Lung (tissue), 12 donors: ENCODE measurements around the gene RNF17. TPM values are rescaled to one million over a fixed set of nuclear protein-coding genes. Genes with fewer than 3 reads are reported as not detected.

Source experiments
- ATAC-seq: fragments of 200-7000 bp; cut with Tn5 transposase; one replicate; pipeline ENCODE4 v1.9.1; 2020; ENCODE audit warnings: moderate number of reproducible peaks; ENCODE audit not compliant: insufficient read depth, low FRiP score
- DNase-seq, 3 donors: peaks; one replicate each; pipeline ENCODE4 v3.0.0-alpha.2; 2013 to 2017
- H3K27ac ChIP-seq, 2 donors: one replicate each; pipeline ENCODE4 v1.5.1; 2013; ENCODE audit warnings: mild to moderate bottlenecking in 2 of 2, moderate library complexity in 2 of 2, control low read depth in 1 of 2, inconsistent platforms in 1 of 2, low read depth in 1 of 2, low read length in 1 of 2
- H3K27me3 ChIP-seq, 3 donors: one replicate each; pipeline ENCODE4 v1.5.1; 2013; ENCODE audit warnings: low read length in 2 of 3; ENCODE audit not compliant: control insufficient read depth in 3 of 3, insufficient read depth in 3 of 3
- H3K36me3 ChIP-seq, 4 donors: one replicate each; pipeline ENCODE4 v1.5.1; 2013; ENCODE audit warnings: low read length in 4 of 4, mild to moderate bottlenecking in 1 of 4, moderate library complexity in 1 of 4; ENCODE audit not compliant: control insufficient read depth in 4 of 4, insufficient read depth in 4 of 4
- H3K4me1 ChIP-seq, 5 donors: one replicate each; pipeline ENCODE4 v1.5.1; 2013; ENCODE audit warnings: low read length in 5 of 5, mild to moderate bottlenecking in 2 of 5, moderate library complexity in 1 of 5; ENCODE audit not compliant: control insufficient read depth in 5 of 5, insufficient read depth in 5 of 5
- H3K4me3 ChIP-seq: one replicate; pipeline ENCODE4 v1.5.1; 2013; ENCODE audit warnings: mild to moderate bottlenecking, control low read depth, moderate library complexity
- H3K9ac ChIP-seq, 2 donors: one replicate each; pipeline ENCODE4 v1.5.1; 2013; ENCODE audit warnings: low read length in 2 of 2, control low read depth in 1 of 2; ENCODE audit not compliant: insufficient read depth in 1 of 2
- H3K9me3 ChIP-seq, 4 donors: one replicate each; pipeline ENCODE4 v1.5.1; 2013; ENCODE audit warnings: low read length in 3 of 4, mild to moderate bottlenecking in 1 of 4, moderate library complexity in 1 of 4; ENCODE audit not compliant: control insufficient read depth in 4 of 4, insufficient read depth in 3 of 4
- WGBS, 2 donors: extraction: QIAGEN DNeasy Blood & Tissue Kit; methylation state at CpG; one replicate each; pipeline ENCODE4 v1.1.7; 2013; 5-methylcytosine and 5-hydroxymethylcytosine counted together
- polyA plus RNA-seq, 2 donors: library from polyadenylated mRNA; stranded (reverse); fragments of 200-250 nt; gene quantifications; one replicate each; pipeline ENCODE4 v1.2.1, GENCODE V29; 2013
- total RNA-seq, 2 donors: library from RNA; depleted of rRNA in 1 of 2; stranded (reverse); fragments of >200 nt in 1 of 2; gene quantifications; one replicate each; pipeline ENCODE4 v1.2.1, GENCODE V29; 2014 to 2021
- TF ChIP-seq, protein P1 (sequence below): IDR thresholded peaks from 2 replicates; pipeline ENCODE4 v1.5.1; 2012; ENCODE audit warnings: mild to moderate bottlenecking; ENCODE audit errors: control extremely low read depth, extremely low read depth
- donor health status: control.
- donor health status: control.
- donor health status: Bipolar disorder and iron deficiency.
- donor health status: healthy.
- donor health status: DM: yes; HTN: yes; CAD: no.

RNF17 gene
- total and polyA plus RNA-seq, 4 donors = 0.07 to 0.09 TPM; not detected in 2

DNA sequence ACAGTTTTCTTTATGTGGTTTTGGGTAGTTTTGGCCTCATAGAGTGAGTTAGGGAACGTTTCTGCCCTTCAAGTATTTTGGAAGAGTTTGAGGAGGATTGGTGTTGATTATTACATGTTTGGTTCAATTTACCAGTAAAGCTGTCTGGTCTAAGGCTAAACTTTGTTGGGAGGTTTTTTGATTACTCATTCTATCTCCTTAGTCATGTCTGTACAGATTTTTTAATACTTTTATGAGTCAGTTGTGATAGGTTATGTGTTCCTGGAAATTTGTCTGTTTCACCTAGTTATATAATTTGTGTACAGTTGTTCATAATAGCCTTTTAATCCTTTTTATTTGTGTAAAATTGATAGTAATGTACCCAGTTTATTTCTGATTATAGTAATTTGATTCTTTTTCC, 20.4 kb downstream of the RNF17 start:
- TF ChIP-seq, protein P1, sequence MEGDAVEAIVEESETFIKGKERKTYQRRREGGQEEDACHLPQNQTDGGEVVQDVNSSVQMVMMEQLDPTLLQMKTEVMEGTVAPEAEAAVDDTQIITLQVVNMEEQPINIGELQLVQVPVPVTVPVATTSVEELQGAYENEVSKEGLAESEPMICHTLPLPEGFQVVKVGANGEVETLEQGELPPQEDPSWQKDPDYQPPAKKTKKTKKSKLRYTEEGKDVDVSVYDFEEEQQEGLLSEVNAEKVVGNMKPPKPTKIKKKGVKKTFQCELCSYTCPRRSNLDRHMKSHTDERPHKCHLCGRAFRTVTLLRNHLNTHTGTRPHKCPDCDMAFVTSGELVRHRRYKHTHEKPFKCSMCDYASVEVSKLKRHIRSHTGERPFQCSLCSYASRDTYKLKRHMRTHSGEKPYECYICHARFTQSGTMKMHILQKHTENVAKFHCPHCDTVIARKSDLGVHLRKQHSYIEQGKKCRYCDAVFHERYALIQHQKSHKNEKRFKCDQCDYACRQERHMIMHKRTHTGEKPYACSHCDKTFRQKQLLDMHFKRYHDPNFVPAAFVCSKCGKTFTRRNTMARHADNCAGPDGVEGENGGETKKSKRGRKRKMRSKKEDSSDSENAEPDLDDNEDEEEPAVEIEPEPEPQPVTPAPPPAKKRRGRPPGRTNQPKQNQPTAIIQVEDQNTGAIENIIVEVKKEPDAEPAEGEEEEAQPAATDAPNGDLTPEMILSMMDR = no peak
- H3K27ac ChIP-seq = no peak overlapping the region
- no peaks in the 10 kb centered on the region for H3K36me3 ChIP-seq
- H3K27me3 ChIP-seq = no peaks in the 10 kb centered on the region
- no peak overlapping the region for H3K9ac ChIP-seq
- H3K9me3 ChIP-seq = peaks cover 0 to 3% (median 1%) of the 10 kb centered on the region in 4 donors
- 48 to 63% methylated on average over 1 of the region's 1 CpG for WGBS, 2 donors
- H3K4me3 ChIP-seq = no peak overlapping the region
- no peak for DNase-seq
- ATAC-seq = no peak
- no peaks in the 10 kb centered on the region for H3K4me1 ChIP-seq

- DNase-seq = no peak
- no peak overlapping the region for H3K27ac ChIP-seq
- no peak for ATAC-seq
- H3K9me3 ChIP-seq = no peaks in the 10 kb centered on the region
- H3K4me1 ChIP-seq = no peaks in the 10 kb centered on the region
- 67 to 76% methylated on average over 3 of the region's 3 CpGs for WGBS, 2 donors
- H3K9ac ChIP-seq = no peak overlapping the region
- peaks cover 0 to 2% (median 0%) of the 10 kb centered on the region in 3 donors for H3K27me3 ChIP-seq
- H3K36me3 ChIP-seq = no peaks in the 10 kb centered on the region
- no peak overlapping the region for H3K4me3 ChIP-seq
- TF ChIP-seq, protein P1 = no peak
Measured at GRCh38 chr13:24788538-24788937, 24.6 kb downstream of the RNF17 start.

GRCh38 chr13:24802074-24802473, 38.1 kb downstream of the RNF17 start:
- WGBS, 2 donors = 91% methylated on average over 10 of the region's 10 CpGs
- TF ChIP-seq, protein P1 = no peak
- Histone ChIP-seq H3K9me3 (no peaks in the 10 kb centered on the region), H3K27ac (no peak overlapping the region), H3K27me3 (peaks cover 0 to 4% (median 3%) of the 10 kb centered on the region in 3 donors), H3K9ac (no peak overlapping the region), H3K4me1 (no peaks in the 10 kb centered on the region), H3K36me3 (no peaks in the 10 kb centered on the region), H3K4me3 (no peak overlapping the region)
- DNase-seq (no peak), ATAC-seq (no peak)

GRCh38 chr13:24821207-24821606, 57.2 kb downstream of the RNF17 start:
- H3K4me1 ChIP-seq = no peaks in the 10 kb centered on the region
- H3K27me3 ChIP-seq = no peaks in the 10 kb centered on the region
- ATAC-seq (no peak), DNase-seq (no peak)
- no peak overlapping the region for H3K9ac ChIP-seq
- H3K36me3 ChIP-seq = no peaks in the 10 kb centered on the region
- no peak overlapping the region for H3K27ac ChIP-seq
- H3K9me3 ChIP-seq = no peaks in the 10 kb centered on the region
- WGBS, 2 donors = 85% methylated on average over 2 of the region's 2 CpGs
- TF ChIP-seq, protein P1 = no peak
- no peak overlapping the region for H3K4me3 ChIP-seq
